Gastroesophageal sphincter (tissue), 3 donors: ENCODE measurements around the gene RAMP1.

Experiments used
- POLR2A ChIP-seq, 2 donors: fragments of 450-650 bp; IDR thresholded peaks; one replicate each; pipeline ENCODE4 v1.6.1; 2017; ENCODE audit warnings: antibody characterized with exemption in 2 of 2, mild to moderate bottlenecking in 2 of 2, moderate library complexity in 1 of 2
- POLR2AphosphoS5 ChIP-seq: sonication (generic); formaldehyde crosslinking; IDR thresholded peaks from one replicate; pipeline ENCODE4 v1.6.1; 2017; ENCODE audit warnings: antibody characterized with exemption
- TF ChIP-seq, protein P1 (sequence below), 4 experiments: fragments of 200-600 bp in 2 of 4; fragments of 450-650 bp in 2 of 4; sonication (generic) in 1 of 4; IDR thresholded peaks; one replicate each; pipeline ENCODE4 v1.5.1; 2017 to 2019; ENCODE audit warnings: antibody characterized with exemption in 4 of 4, mild to moderate bottlenecking in 2 of 4, moderate library complexity in 2 of 4

- TF ChIP-seq, protein P1, sequence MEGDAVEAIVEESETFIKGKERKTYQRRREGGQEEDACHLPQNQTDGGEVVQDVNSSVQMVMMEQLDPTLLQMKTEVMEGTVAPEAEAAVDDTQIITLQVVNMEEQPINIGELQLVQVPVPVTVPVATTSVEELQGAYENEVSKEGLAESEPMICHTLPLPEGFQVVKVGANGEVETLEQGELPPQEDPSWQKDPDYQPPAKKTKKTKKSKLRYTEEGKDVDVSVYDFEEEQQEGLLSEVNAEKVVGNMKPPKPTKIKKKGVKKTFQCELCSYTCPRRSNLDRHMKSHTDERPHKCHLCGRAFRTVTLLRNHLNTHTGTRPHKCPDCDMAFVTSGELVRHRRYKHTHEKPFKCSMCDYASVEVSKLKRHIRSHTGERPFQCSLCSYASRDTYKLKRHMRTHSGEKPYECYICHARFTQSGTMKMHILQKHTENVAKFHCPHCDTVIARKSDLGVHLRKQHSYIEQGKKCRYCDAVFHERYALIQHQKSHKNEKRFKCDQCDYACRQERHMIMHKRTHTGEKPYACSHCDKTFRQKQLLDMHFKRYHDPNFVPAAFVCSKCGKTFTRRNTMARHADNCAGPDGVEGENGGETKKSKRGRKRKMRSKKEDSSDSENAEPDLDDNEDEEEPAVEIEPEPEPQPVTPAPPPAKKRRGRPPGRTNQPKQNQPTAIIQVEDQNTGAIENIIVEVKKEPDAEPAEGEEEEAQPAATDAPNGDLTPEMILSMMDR (IDR thresholded peaks at IDR 0.05), result no peak
- no peak for TF ChIP-seq POLR2A (IDR thresholded peaks at IDR 0.05)
- no peak for TF ChIP-seq POLR2AphosphoS5
These were observed 53.9 kb downstream of the RAMP1 start for GRCh38 chr2:237913193-237913917.
